Testis (tissue), 3 donors: ENCODE measurements around the gene ABHD11. TPM values are rescaled to one million over a fixed set of nuclear protein-coding genes. Genes with fewer than 3 reads are reported as not detected.

Experiments
- DNase-seq: peaks from one replicate; pipeline ENCODE4 v3.0.0-alpha.2; 2019
- H3K27ac ChIP-seq, 2 donors: fragments of 200-600 bp; sonication (generic); one replicate each; pipeline ENCODE4 v1.5.1; 2019
- H3K27me3 ChIP-seq: fragments of 200-600 bp; sonication (generic); one replicate; pipeline ENCODE4 v1.5.1; 2019
- H3K36me3 ChIP-seq: fragments of 200-600 bp; sonication (generic); one replicate; pipeline ENCODE4 v1.5.1; 2017; ENCODE audit warnings: low read depth; ENCODE audit errors: missing control alignments
- H3K4me1 ChIP-seq: fragments of 200-600 bp; sonication (generic); one replicate; pipeline ENCODE4 v1.5.1; 2019
- H3K4me3 ChIP-seq, 2 donors: fragments of 200-600 bp; sonication (generic); one replicate each; pipeline ENCODE4 v1.5.1; 2017 to 2019
- H3K9me3 ChIP-seq: fragments of 200-600 bp; sonication (generic); one replicate; pipeline ENCODE4 v1.5.1; 2017
- POLR2A ChIP-seq: fragments of 450-650 bp; IDR thresholded peaks from one replicate; pipeline ENCODE4 v1.6.1; 2017; ENCODE audit warnings: antibody characterized with exemption, mild to moderate bottlenecking, moderate library complexity
- WGBS, 2 donors: methylation state at CpG; one replicate each; pipeline ENCODE4 v1.1.5; 2018; 5-methylcytosine and 5-hydroxymethylcytosine counted together
- intact Hi-C: fragments of 100-400 bp; cut with DNase I; formaldehyde crosslinking; loops from one replicate; pipeline ENCODE4 v1.15.1; 2023; ENCODE audit warnings: low total_unique reads
- polyA plus RNA-seq: library from polyadenylated mRNA; stranded (reverse); fragments of 350-450 nt; fragmentation: Illumina TruSeq; extraction: RNeasy Lipid Tissue Mini Kit (QIAGEN cat#74804); gene quantifications from one replicate; pipeline ENCODE4 v1.2.3, GENCODE V29; 2014; ENCODE audit warnings: low read depth, low replicate concordance; ENCODE audit not compliant: insufficient read depth
- total RNA-seq, 2 donors: library from RNA; depleted of rRNA; stranded (reverse); fragments of >200 nt; gene quantifications; one replicate each; pipeline ENCODE4 v1.2.3, GENCODE V29; 2016
- TF ChIP-seq, protein P1 (sequence below), 3 experiments: fragments of 450-650 bp in 2 of 3; fragments of 200-600 bp in 1 of 3; sonication (generic) in 1 of 3; IDR thresholded peaks; one replicate each; pipeline ENCODE4 v1.5.1; 2016 to 2019; ENCODE audit warnings: antibody characterized with exemption in 3 of 3, mild to moderate bottlenecking in 2 of 3, moderate library complexity in 1 of 3

The ABHD11 gene
- total and polyA plus RNA-seq, 3 donors from 2014 or later, result 21.6 to 33.1 (median 29.0) TPM

DNA sequence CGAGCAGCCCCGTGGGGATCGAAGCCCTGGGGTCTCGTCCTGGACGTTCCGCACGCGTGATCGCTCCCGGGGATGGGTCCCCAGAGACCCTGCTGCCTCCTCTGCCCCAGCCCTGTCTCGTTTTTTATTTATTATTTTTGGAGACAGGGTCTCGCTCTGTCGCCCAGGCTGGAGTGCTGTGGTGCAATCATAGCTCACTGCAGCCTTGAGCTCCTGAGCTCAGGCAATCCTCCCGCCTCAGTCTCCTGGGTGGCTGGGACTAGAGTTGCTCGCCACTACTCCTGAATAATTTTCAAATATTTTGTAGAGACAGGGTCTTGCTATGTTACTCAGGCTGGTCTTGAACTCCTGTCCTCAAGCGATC lies 18.8 kb downstream of the ABHD11 start:
- 14 to 15% methylated on average over 6 of the region's 16 CpGs for WGBS, 2 donors
- DNase-seq, result no peak
- Histone ChIP-seq H3K4me1 (peaks cover 25% of the 10 kb centered on the region), H3K4me3 (peak overlapping the region; percentile 48 to 79), H3K9me3 (no peaks in the 10 kb centered on the region), H3K27ac (no peak overlapping the region), H3K36me3 (no peaks in the 10 kb centered on the region), H3K27me3 (no peaks in the 10 kb centered on the region)
- intact Hi-C loops, result no loop called here
- TF ChIP-seq, protein P1, sequence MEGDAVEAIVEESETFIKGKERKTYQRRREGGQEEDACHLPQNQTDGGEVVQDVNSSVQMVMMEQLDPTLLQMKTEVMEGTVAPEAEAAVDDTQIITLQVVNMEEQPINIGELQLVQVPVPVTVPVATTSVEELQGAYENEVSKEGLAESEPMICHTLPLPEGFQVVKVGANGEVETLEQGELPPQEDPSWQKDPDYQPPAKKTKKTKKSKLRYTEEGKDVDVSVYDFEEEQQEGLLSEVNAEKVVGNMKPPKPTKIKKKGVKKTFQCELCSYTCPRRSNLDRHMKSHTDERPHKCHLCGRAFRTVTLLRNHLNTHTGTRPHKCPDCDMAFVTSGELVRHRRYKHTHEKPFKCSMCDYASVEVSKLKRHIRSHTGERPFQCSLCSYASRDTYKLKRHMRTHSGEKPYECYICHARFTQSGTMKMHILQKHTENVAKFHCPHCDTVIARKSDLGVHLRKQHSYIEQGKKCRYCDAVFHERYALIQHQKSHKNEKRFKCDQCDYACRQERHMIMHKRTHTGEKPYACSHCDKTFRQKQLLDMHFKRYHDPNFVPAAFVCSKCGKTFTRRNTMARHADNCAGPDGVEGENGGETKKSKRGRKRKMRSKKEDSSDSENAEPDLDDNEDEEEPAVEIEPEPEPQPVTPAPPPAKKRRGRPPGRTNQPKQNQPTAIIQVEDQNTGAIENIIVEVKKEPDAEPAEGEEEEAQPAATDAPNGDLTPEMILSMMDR (IDR thresholded peaks at IDR 0.05), result no peak
- TF ChIP-seq POLR2A, result no peak

DNA sequence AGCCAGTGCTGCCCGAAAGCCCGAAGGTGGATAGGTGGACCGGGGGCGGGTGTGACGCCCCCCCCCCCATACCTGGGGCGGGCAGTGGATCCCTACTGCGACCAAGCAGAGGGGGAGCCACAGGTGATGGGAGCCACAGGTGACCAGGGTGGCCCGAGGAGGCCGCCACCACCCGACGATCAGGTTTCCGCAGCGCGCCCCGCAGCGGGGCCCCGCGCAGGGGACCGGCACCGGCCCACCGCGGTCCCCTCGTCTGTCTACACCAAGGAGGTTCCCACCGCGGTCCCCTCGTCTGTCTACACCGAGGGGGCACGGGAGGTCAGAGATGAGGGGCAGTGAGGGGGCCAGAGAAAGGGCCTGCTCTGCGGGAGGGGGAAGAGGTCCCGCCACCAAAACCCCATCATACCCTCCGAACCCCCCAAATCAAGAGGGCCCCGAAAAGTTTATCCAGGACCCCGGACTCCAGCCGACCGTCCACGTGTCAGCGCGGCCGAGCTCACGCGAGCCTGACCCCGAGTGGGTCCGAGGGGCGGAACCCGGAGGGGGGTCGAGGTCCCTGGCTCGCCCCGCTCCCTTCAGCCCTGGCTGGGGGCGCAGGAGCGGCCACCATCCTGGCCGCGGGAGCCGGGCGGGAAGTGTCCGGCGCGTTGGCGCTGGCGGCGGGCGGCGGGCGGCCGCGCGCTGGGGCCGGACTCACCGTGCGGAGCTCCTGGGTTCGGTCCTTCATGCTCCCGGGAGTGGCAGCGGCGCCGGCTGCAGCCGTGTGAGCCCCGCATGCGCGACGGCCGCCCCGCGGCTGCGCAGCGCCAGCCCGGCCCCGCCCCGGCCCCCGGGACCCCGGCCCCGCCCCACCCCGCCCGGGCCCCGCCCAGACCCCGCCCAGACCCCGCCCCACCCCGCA lies 19.4 kb downstream of the ABHD11 start, which contains the start of gene STX1A:
STX1A (minus strand) TSS at position 765 of the 901 bp plus-strand sequence; CDS start at position 727, 38 bp downstream.
- Histone ChIP-seq H3K27ac (no peak within 1 kb of the TSS), H3K4me1 (peaks cover 25% of the 10 kb centered on the region), H3K27me3 (no peaks in the 10 kb centered on the region), H3K4me3 (peak within 1 kb of the TSS; percentile 74 to 79), H3K9me3 (no peaks in the 10 kb centered on the region), H3K36me3 (no peaks in the 10 kb centered on the region)
- intact Hi-C loops, result no loop called here
- TF ChIP-seq, protein P1 (IDR thresholded peaks at IDR 0.05), result no peak
- no peak for TF ChIP-seq POLR2A
- DNase-seq, result peak; percentile 75
- 2% methylated on average over 49 of the region's 96 CpGs; no CpG with 5 or more reads in 1 of the 2 donors for WGBS, 2 donors

DNA sequence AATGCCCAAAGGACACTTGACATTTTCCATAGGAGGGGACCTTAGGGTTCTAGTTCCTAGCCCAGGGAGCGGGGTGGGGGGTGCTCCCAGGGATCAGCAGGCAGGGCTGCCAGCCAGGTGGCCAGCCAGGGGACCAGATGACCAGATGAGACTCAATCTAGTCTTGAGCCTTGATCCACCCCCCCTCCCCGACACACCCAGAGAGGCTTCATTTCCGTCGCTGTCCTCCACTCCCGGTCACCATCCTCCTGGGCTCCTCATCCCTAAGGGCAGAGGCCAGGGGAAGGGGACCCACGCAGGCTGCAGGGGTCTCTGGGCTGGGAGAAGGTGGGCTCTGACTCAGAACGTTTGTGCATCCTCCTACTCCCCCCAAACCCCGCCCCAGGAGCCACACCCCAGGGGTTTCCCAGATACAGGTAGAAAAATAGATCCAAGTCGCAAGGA lies 20.1 kb downstream of the ABHD11 start:
- no peaks in the 10 kb centered on the region for H3K9me3 ChIP-seq
- no peak for DNase-seq
- H3K4me1 ChIP-seq, result peaks cover 25% of the 10 kb centered on the region
- no peaks in the 10 kb centered on the region for H3K36me3 ChIP-seq
- intact Hi-C loops, result no loop called here
- no peaks in the 10 kb centered on the region for H3K27me3 ChIP-seq
- H3K27ac ChIP-seq, result no peak overlapping the region
- no peak for TF ChIP-seq POLR2A
- TF ChIP-seq, protein P1 (IDR thresholded peaks at IDR 0.05), result no peak
- peak overlapping the region in 1 of 2 donors; percentile 74 for H3K4me3 ChIP-seq
- 46 to 60% methylated on average over 1 to 9 of the region's 9 CpGs for WGBS, 2 donors

DNA sequence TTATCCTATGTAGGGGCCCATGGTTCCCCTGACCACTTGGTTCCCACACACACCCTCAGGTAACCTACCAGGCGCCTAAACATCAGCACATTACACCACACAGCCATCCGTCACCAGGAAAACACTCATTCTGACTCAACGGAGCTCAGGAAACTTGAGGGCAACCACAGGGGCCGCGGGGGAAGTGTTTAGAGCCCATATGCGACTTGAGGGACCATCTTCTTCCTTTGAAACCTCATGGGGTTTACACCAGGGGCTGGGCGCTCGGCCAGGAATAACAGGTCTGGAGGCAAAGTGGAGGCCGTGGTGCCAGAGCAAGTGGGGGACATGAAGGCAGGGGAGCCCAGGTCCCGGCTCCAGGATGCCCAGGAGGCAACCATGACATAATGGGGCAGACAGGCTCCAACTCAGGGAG lies 20.6 kb downstream of the ABHD11 start:
- no peak overlapping the region for H3K4me3 ChIP-seq
- intact Hi-C loops, result no loop called here
- DNase-seq, result no peak
- H3K4me1 ChIP-seq, result peaks cover 25% of the 10 kb centered on the region
- H3K27me3 ChIP-seq, result no peaks in the 10 kb centered on the region
- H3K27ac ChIP-seq, result no peak overlapping the region
- H3K36me3 ChIP-seq, result no peaks in the 10 kb centered on the region
- no peaks in the 10 kb centered on the region for H3K9me3 ChIP-seq
- 55 to 72% methylated on average over 9 to 10 of the region's 10 CpGs for WGBS, 2 donors
- TF ChIP-seq, protein P1 (IDR thresholded peaks at IDR 0.05), result no peak
- TF ChIP-seq POLR2A, result no peak
